Neuronal stem cell (in vitro differentiated cells): ENCODE measurements around the gene SLC9A5.

Experiments used
- DNase-seq: peaks from one replicate; pipeline ENCODE4 v3.0.0-alpha.2; 2013; ENCODE audit warnings: low spot score
- H2AFZ ChIP-seq: one replicate; pipeline ENCODE4 v1.6.1; 2013; ENCODE audit warnings: mild to moderate bottlenecking, low read length, inconsistent platforms
- H2AK5ac ChIP-seq: 2 replicates; pipeline ENCODE4 v1.6.1; 2013; ENCODE audit warnings: low read depth, mild to moderate bottlenecking, inconsistent platforms, low read length, moderate library complexity, mixed read lengths
- H2BK120ac ChIP-seq: 2 replicates; pipeline ENCODE4 v1.6.1; 2013; ENCODE audit warnings: low read depth, mild to moderate bottlenecking, inconsistent platforms, low read length, moderate library complexity, mixed read lengths
- H2BK12ac ChIP-seq: one replicate; pipeline ENCODE4 v1.6.1; 2013; ENCODE audit warnings: low read length, inconsistent platforms
- H2BK15ac ChIP-seq: 2 replicates; pipeline ENCODE4 v1.6.1; 2013; ENCODE audit warnings: mild to moderate bottlenecking, low read length, inconsistent platforms, mixed read lengths
- H2BK5ac ChIP-seq: one replicate; pipeline ENCODE4 v1.6.1; 2013; ENCODE audit warnings: inconsistent platforms, mild to moderate bottlenecking, low read length, moderate library complexity
- H3K14ac ChIP-seq: one replicate; pipeline ENCODE4 v1.6.1; 2013; ENCODE audit warnings: low read length, inconsistent platforms
- H3K18ac ChIP-seq: 2 replicates; pipeline ENCODE4 v1.6.1; 2013; ENCODE audit warnings: low read length, inconsistent platforms
- H3K23ac ChIP-seq: 2 replicates; pipeline ENCODE4 v1.6.1; 2013; ENCODE audit warnings: low read depth, mild to moderate bottlenecking, mixed read lengths, low read length, inconsistent platforms; ENCODE audit not compliant: poor library complexity
- H3K27ac ChIP-seq: replicated peaks from 3 replicates; pipeline ENCODE4 v1.5.1; 2013; ENCODE audit warnings: low read length, inconsistent platforms
- H3K27me3 ChIP-seq, 3 experiments: 2 replicates each; pipeline ENCODE4 v1.6.1; 2013; ENCODE audit warnings: low read length in 3 of 3, mild to moderate bottlenecking in 2 of 3, inconsistent platforms in 1 of 3, low read depth in 1 of 3, mixed read lengths in 1 of 3, moderate library complexity in 1 of 3; ENCODE audit not compliant: control insufficient read depth in 3 of 3, insufficient read depth in 3 of 3
- H3K36me3 ChIP-seq, 2 donors: replicated peaks in 1 of 2; 2 replicates each; pipeline ENCODE4 v1.6.1; 2013; ENCODE audit warnings: low read length in 2 of 2; ENCODE audit not compliant: control insufficient read depth in 2 of 2, insufficient read depth in 2 of 2
- H3K4ac ChIP-seq: 2 replicates; pipeline ENCODE4 v1.6.1; 2013; ENCODE audit warnings: inconsistent platforms, mild to moderate bottlenecking, low read length, moderate library complexity
- H3K4me1 ChIP-seq, 2 donors: 1 replicate in 1 of 2; 2 replicates in 1 of 2; pipeline ENCODE4 v1.6.1; 2013; ENCODE audit warnings: low read length in 2 of 2, low read depth in 1 of 2; ENCODE audit not compliant: control insufficient read depth in 2 of 2, insufficient read depth in 1 of 2
- H3K4me2 ChIP-seq: one replicate; pipeline ENCODE4 v1.6.1; 2013; ENCODE audit warnings: mild to moderate bottlenecking, low read length, inconsistent platforms; ENCODE audit not compliant: insufficient read depth, poor library complexity, severe bottlenecking
- H3K4me3 ChIP-seq, 2 donors: 2 replicates each; pipeline ENCODE4 v1.5.1; 2013; ENCODE audit warnings: low read length in 2 of 2, mild to moderate bottlenecking in 2 of 2, inconsistent platforms in 1 of 2, moderate library complexity in 1 of 2
- H3K79me1 ChIP-seq: one replicate; pipeline ENCODE4 v1.6.1; 2013; ENCODE audit warnings: low read depth, mild to moderate bottlenecking, inconsistent platforms, low read length, moderate library complexity
- H3K9ac ChIP-seq: one replicate; pipeline ENCODE4 v1.6.1; 2013; ENCODE audit warnings: mild to moderate bottlenecking, low read depth, low read length, inconsistent platforms; ENCODE audit not compliant: poor library complexity
- H3K9me3 ChIP-seq, 2 donors: replicated peaks in 1 of 2; 2 replicates each; pipeline versions ENCODE3 to v1.6.1; 2013; ENCODE audit warnings: low read length in 2 of 2, mild to moderate bottlenecking in 2 of 2, inconsistent platforms in 1 of 2, low read depth in 1 of 2, mixed read lengths in 1 of 2, moderate library complexity in 1 of 2; ENCODE audit not compliant: control insufficient read depth in 2 of 2, insufficient read depth in 1 of 2
- H4K8ac ChIP-seq: one replicate; pipeline ENCODE4 v1.6.1; 2013; ENCODE audit warnings: low read depth, mild to moderate bottlenecking, inconsistent platforms, low read length, moderate library complexity
- H4K91ac ChIP-seq: one replicate; pipeline ENCODE4 v1.6.1; 2013; ENCODE audit warnings: low read length, low read depth, mild to moderate bottlenecking, inconsistent platforms; ENCODE audit not compliant: poor library complexity
- WGBS, 2 donors: extraction: QIAGEN DNeasy Blood & Tissue Kit; methylation state at CpG; one replicate each; pipeline ENCODE4 v1.1.7; 2013; ENCODE audit warnings: missing lambda C conversion rate in 2 of 2, mixed read lengths in 1 of 2; ENCODE audit not compliant: insufficient read length in 2 of 2, insufficient replicate concordance in 1 of 2; ENCODE audit errors: extremely low coverage in 2 of 2; 5-methylcytosine and 5-hydroxymethylcytosine counted together

Gene SLC9A5

DNA sequence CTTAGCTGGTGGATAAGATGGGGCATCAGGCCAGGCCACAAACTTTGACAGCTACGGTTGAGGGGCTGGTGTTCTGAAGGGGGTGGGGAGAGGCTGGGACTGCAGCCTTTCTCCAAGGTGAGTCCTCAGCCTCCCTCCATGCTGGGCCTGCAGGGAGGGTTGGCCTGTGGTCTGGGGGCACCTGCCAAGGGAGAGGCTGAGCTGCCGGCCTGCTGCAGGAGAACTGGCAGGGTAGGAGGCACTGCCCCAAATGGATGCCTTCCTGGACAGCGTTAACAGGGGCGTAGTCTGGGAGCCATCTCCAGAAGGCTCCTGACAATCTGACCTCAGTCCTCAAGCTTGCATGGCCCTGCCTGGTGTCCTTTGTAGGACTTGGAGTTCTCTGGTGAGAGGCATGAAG lies 44.7 kb upstream of the SLC9A5 start:
- Histone ChIP-seq H3K27me3 (peaks cover 0 to 5% (median 0%) of the 10 kb centered on the region in 3 experiments), H2BK120ac (no peak overlapping the region), H3K4me3 (no peak overlapping the region), H3K79me1 (no peaks in the 10 kb centered on the region), H2BK12ac (no peak overlapping the region), H2BK15ac (no peak overlapping the region), H3K27ac (no peak overlapping the region), H4K8ac (no peak overlapping the region), H3K9me3 (no peaks in the 10 kb centered on the region), H3K36me3 (peaks cover 21 to 51% of the 10 kb centered on the region in 2 donors), H3K4me1 (peaks cover 8 to 27% of the 10 kb centered on the region in 2 donors), H3K4me2 (no peak overlapping the region), H3K14ac (no peak overlapping the region), H2AK5ac (no peak overlapping the region), H2BK5ac (no peak overlapping the region), H3K4ac (no peak overlapping the region), H3K9ac (no peak overlapping the region), H3K23ac (peak overlapping the region; percentile 80), H2AFZ (no peak overlapping the region), H4K91ac (no peak overlapping the region), H3K18ac (peak overlapping the region; percentile 57)
- no peak for DNase-seq
- no CpG with 5 or more reads among the region's 4 CpGs for WGBS, 2 donors

DNA sequence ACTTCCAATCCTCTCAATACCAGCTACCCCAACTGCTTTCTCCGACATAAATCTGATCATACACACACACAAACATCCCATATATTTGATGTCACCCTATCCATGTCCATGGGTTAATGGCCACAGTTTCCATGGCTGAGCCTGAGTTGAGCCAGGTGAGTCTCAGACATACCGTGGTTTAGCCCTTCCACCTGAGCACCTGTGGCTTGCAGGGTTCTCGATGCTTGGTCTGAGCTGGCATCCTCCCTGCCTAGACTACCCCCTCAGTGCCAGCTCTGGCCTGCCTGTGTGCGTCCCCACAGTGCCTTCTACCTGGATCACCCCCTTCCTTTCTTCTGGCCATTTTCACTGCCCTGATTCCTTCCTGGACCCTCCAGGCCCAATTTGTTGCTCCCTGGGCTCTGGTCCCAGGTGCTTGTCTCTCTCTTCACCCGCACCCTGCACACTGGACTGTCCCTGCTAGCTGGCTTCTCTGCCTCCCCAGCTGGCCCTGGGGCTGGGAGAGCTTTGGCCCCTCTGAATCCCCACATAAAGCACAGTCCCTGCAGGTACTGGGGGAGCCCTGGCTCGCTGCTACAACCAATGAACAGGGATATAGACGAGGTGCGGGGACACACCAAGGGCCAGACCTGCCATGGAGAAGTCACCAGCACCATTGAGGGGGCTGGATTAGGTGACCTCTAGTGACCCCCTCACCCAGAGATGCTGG lies 42.5 kb upstream of the SLC9A5 start:
- Histone ChIP-seq H3K4me2 (no peak overlapping the region), H3K14ac (no peak overlapping the region), H3K9me3 (no peaks in the 10 kb centered on the region), H3K18ac (peak overlapping the region; percentile 9), H3K27ac (no peak overlapping the region), H3K79me1 (no peaks in the 10 kb centered on the region), H3K27me3 (no peaks in the 10 kb centered on the region), H3K9ac (peak overlapping the region; percentile 34), H2AK5ac (no peak overlapping the region), H2BK5ac (no peak overlapping the region), H3K4ac (no peak overlapping the region), H3K23ac (no peak overlapping the region), H4K91ac (peak overlapping the region; percentile 19), H2AFZ (no peak overlapping the region), H3K4me3 (no peak overlapping the region), H3K4me1 (peaks cover 8 to 21% of the 10 kb centered on the region in 2 donors), H2BK12ac (no peak overlapping the region), H2BK120ac (no peak overlapping the region), H2BK15ac (no peak overlapping the region), H3K36me3 (peaks cover 17 to 41% of the 10 kb centered on the region in 2 donors), H4K8ac (no peak overlapping the region)
- no peak for DNase-seq
- no CpG with 5 or more reads among the region's 8 CpGs for WGBS, 2 donors

DNA sequence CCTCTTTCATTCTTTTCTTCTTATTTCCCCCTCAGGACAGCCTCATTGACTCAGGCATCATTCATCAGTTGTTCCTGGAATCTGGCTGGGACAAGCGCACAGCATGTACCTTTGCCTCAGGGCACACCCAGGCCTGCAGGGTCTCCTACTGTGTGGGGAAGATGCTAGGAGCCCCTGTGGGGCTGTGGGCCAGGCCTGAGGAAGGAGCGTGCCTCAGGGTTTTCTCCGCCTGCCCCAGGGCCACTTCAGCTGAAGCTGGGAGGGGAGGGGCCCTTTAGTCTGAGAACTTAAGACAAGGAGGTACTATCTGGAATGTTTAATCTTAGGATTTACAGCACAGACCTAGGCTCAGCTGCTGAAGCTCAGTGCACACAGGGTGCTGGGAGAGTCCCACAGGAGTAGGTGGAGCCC lies 41.9 kb upstream of the SLC9A5 start:
- Histone ChIP-seq H3K27ac (peak overlapping the region; percentile 1), H4K91ac (no peak overlapping the region), H3K36me3 (peaks cover 12 to 36% of the 10 kb centered on the region in 2 donors), H2BK12ac (no peak overlapping the region), H3K79me1 (no peaks in the 10 kb centered on the region), H3K4me1 (peaks cover 8 to 21% of the 10 kb centered on the region in 2 donors), H3K4me2 (no peak overlapping the region), H4K8ac (no peak overlapping the region), H2AK5ac (peak overlapping the region; percentile 33), H3K27me3 (no peaks in the 10 kb centered on the region), H3K4me3 (no peak overlapping the region), H2AFZ (no peak overlapping the region), H3K14ac (no peak overlapping the region), H2BK5ac (peak overlapping the region; percentile 91), H2BK120ac (peak overlapping the region; percentile 47), H3K9me3 (no peaks in the 10 kb centered on the region), H3K9ac (no peak overlapping the region), H3K23ac (peak overlapping the region; percentile 93), H3K18ac (peak overlapping the region; percentile 87), H2BK15ac (no peak overlapping the region), H3K4ac (no peak overlapping the region)
- DNase-seq = peak; percentile 32
- WGBS, 2 donors = no CpG with 5 or more reads among the region's 3 CpGs

DNA sequence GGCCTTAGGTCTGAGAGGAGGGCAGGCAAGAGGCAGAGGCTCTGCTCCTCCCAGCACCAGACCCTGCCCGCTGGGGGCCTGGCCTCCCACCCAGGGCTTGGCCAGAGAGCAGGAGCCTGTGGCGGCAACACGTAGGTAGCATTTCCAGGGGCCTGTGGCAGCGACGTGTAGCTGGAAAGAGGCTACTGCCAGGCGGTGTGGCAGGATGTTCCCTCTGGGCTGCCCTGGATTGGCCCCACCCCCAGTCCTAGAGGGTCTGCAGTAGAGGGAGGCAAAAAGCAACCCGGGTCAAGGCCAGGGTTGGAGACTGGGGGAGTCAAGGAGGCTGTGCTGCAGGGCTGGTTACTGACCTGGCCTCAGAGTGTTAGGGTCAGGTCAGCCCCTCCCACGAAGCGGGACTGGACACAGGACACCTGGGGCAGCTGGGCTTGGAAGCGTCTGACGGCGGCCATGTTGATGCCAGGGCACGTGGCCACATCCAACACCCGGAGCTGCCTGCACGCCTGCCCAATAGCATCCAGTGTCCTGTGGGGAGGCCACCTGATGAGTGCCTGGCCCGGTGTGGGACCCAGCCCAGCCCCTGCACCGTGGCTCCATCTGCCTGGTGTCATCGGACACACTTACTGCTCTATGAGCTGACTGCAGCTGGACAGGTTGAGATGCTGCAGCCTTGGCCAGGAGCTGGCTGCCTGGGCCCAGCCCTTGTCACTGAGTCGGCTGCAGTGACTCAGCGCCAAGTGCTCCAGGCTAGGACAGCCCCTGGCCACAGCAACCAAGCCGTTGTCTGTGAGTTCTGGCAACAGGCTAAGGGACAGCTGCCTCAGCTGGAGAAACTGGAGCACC lies 41.3 kb upstream of the SLC9A5 start:
- WGBS, 2 donors = no CpG with 5 or more reads among the region's 21 CpGs

More for the DNA sequence above, 41.3 kb upstream of the SLC9A5 start:
- Histone ChIP-seq H3K23ac (peak overlapping the region; percentile 93), H3K27ac (peak overlapping the region; percentile 1), H2BK5ac (peak overlapping the region; percentile 91), H3K36me3 (peaks cover 8 to 30% of the 10 kb centered on the region in 2 donors), H4K91ac (peak overlapping the region; percentile 79), H3K4me2 (no peak overlapping the region), H3K27me3 (no peaks in the 10 kb centered on the region), H3K4me3 (peak overlapping the region in 1 of 2 donors; percentile 5), H2AFZ (no peak overlapping the region), H4K8ac (no peak overlapping the region), H2BK15ac (peak overlapping the region; percentile 54), H3K9me3 (no peaks in the 10 kb centered on the region), H2BK12ac (peak overlapping the region; percentile 90), H3K9ac (peak overlapping the region; percentile 84), H2BK120ac (peak overlapping the region; percentile 47), H2AK5ac (peak overlapping the region; percentile 33), H3K18ac (peak overlapping the region; percentile 87), H3K14ac (no peak overlapping the region), H3K79me1 (no peaks in the 10 kb centered on the region), H3K4ac (peak overlapping the region; percentile 93), H3K4me1 (peaks cover 8 to 21% of the 10 kb centered on the region in 2 donors)
- no peak for DNase-seq
